ENCODE results near the gene SEMA3F.

- TF ChIP-seq POLR2AphosphoS5 (IDR thresholded peaks at IDR 0.05; ENCODE audit: borderline replicate concordance, low read depth, low read length) (no peak), EZH2 (IDR thresholded peaks at IDR 0.05) (no peak)
These were observed 32.3 kb upstream of the SEMA3F start for GRCh38 chr3:50122661-50123391.

All from SK-N-MC (cell line).